GM23338 (cell line): ENCODE data around the gene GALM. TPM values are rescaled to one million over a fixed set of nuclear protein-coding genes. Genes with fewer than 3 reads are reported as not detected.

Experiments used
- ATAC-seq: fragments of 200-7000 bp; cut with Tn5 transposase; 3 replicates; pipeline ENCODE4 v1.9.1; 2020
- DNase-seq: peaks from one replicate; pipeline ENCODE4 v3.0.0-alpha.2; 2015; ENCODE audit warnings: low spot score
- H2AFZ ChIP-seq: fragments of 200-600 bp; sonication (generic); 2 replicates; pipeline ENCODE4 v1.8.0; 2016; ENCODE audit warnings: antibody characterized with exemption, mild to moderate bottlenecking, moderate library complexity
- H3F3A ChIP-seq: fragments of 200-600 bp; sonication (generic); replicated peaks from 2 replicates; pipeline ENCODE4 v1.8.0; 2017; ENCODE audit warnings: antibody characterized with exemption, mixed run types, low read depth
- H3K27ac ChIP-seq: fragments of 200-600 bp; sonication (generic); 2 replicates; pipeline ENCODE4 v1.6.1; 2016; ENCODE audit warnings: low read depth
- H3K27me3 ChIP-seq: fragments of 200-600 bp; sonication (generic); 2 replicates; pipeline ENCODE4 v1.8.0; 2016; ENCODE audit warnings: mild to moderate bottlenecking, mixed run types, moderate library complexity; ENCODE audit not compliant: insufficient read depth
- H3K36me3 ChIP-seq: fragments of 200-600 bp; sonication (generic); 2 replicates; pipeline ENCODE4 v1.8.0; 2016; ENCODE audit warnings: mild to moderate bottlenecking; ENCODE audit not compliant: insufficient read depth
- H3K4me1 ChIP-seq: fragments of 200-600 bp; sonication (generic); 2 replicates; pipeline ENCODE4 v1.8.0; 2016; ENCODE audit warnings: mild to moderate bottlenecking, moderate library complexity; ENCODE audit not compliant: insufficient read depth
- H3K4me2 ChIP-seq: fragments of 200-600 bp; sonication (generic); 2 replicates; pipeline ENCODE4 v1.7.1; 2017; ENCODE audit warnings: mixed run types
- H3K4me3 ChIP-seq: fragments of 200-600 bp; sonication (generic); 2 replicates; pipeline ENCODE4 v1.6.1; 2016; ENCODE audit warnings: mixed run types
- H3K79me2 ChIP-seq: fragments of 200-600 bp; sonication (generic); replicated peaks from 2 replicates; pipeline ENCODE4 v1.8.0; 2017; ENCODE audit warnings: mild to moderate bottlenecking; ENCODE audit not compliant: insufficient read depth
- H3K9me2 ChIP-seq: fragments of 200-600 bp; sonication (generic); 2 replicates; pipeline ENCODE4 v1.8.0; 2017; ENCODE audit not compliant: insufficient read depth
- H4K20me1 ChIP-seq: fragments of 200-600 bp; sonication (generic); replicated peaks from 2 replicates; pipeline ENCODE4 v1.8.0; 2017; ENCODE audit warnings: mild to moderate bottlenecking; ENCODE audit not compliant: insufficient read depth
- H3K27ac Mint-ChIP-seq: 2 replicates; pipeline ENCODE4 v1.8.0; 2020; ENCODE audit warnings: inconsistent platforms, mild to moderate bottlenecking, moderate library complexity, mixed read lengths
- H3K27me3 Mint-ChIP-seq: 3 replicates; pipeline ENCODE4 v1.8.0; 2022; ENCODE audit warnings: low read depth, mild to moderate bottlenecking, moderate library complexity, mixed read lengths, inconsistent platforms; ENCODE audit not compliant: insufficient read depth, poor library complexity
- H3K36me3 Mint-ChIP-seq: 3 replicates; pipeline ENCODE4 v1.8.0; 2021; ENCODE audit warnings: low read depth, mild to moderate bottlenecking, inconsistent platforms, moderate library complexity, mixed read lengths
- H3K4me1 Mint-ChIP-seq: 3 replicates; pipeline ENCODE4 v1.8.0; 2020; ENCODE audit warnings: mild to moderate bottlenecking, inconsistent platforms, mixed read lengths
- H3K4me3 Mint-ChIP-seq: 3 replicates; pipeline ENCODE4 v1.8.0; 2021; ENCODE audit warnings: moderate library complexity, mild to moderate bottlenecking, inconsistent platforms, mixed read lengths
- H3K9me3 Mint-ChIP-seq: 3 replicates; pipeline ENCODE4 v1.8.0; 2020; ENCODE audit warnings: moderate library complexity, mild to moderate bottlenecking, inconsistent platforms, mixed read lengths
- CTCF ChIP-seq, 2 experiments: fragments of 200-600 bp in 1 of 2; sonication (generic) in 1 of 2; conservative IDR thresholded peaks; 2 replicates each; pipeline versions ENCODE4 v1.5.1 to v1.6.1; 2016 to 2017; ENCODE audit warnings: antibody characterized with exemption in 2 of 2, low read depth in 2 of 2, mild to moderate bottlenecking in 2 of 2, moderate library complexity in 1 of 2
- ETS1 ChIP-seq: IDR thresholded peaks from 2 replicates; pipeline ENCODE4 v1.6.1; 2016; ENCODE audit warnings: antibody characterized with exemption
- EZH2 ChIP-seq: fragments of 200-600 bp; sonication (generic); IDR thresholded peaks from one replicate; pipeline ENCODE4 v1.8.0; 2017; ENCODE audit warnings: antibody characterized with exemption, mild to moderate bottlenecking, low read depth; ENCODE audit not compliant: unreplicated experiment
- NANOG ChIP-seq: IDR thresholded peaks from 2 replicates; pipeline ENCODE4 v1.6.1; 2016; ENCODE audit warnings: antibody characterized with exemption, borderline replicate concordance
- POLR2AphosphoS5 ChIP-seq: IDR thresholded peaks from 2 replicates; pipeline ENCODE4 v1.6.1; 2016; ENCODE audit warnings: antibody characterized with exemption, low read depth
- REST ChIP-seq: IDR thresholded peaks from one replicate; pipeline ENCODE4 v1.6.1; 2018; ENCODE audit warnings: antibody characterized with exemption; ENCODE audit not compliant: unreplicated experiment
- STAT1 ChIP-seq: IDR thresholded peaks from one replicate; pipeline ENCODE4 v1.6.1; 2016; ENCODE audit warnings: antibody characterized with exemption; ENCODE audit not compliant: unreplicated experiment
- ZNF331 ChIP-seq: fragments of 250-450 bp; sonication (Bioruptor Pico); IDR thresholded peaks from 2 replicates; pipeline ENCODE4 v1.5.0; 2020; ENCODE audit warnings: low read depth, mild to moderate bottlenecking, moderate library complexity
- ZNF462 ChIP-seq: fragments of 250-450 bp; sonication (Bioruptor Pico); IDR thresholded peaks from 2 replicates; pipeline ENCODE4 v1.5.0; 2020; ENCODE audit warnings: mild to moderate bottlenecking, moderate library complexity
- polyA plus RNA-seq: library from polyadenylated mRNA; unstranded; fragments of >200 nt; fragmentation: Nextera tagmentation; extraction: Ambion mirVana; gene quantifications from 2 replicates; pipeline ENCODE4 v1.2.1, GENCODE V29; 2016
- total RNA-seq: library from RNA; depleted of rRNA; stranded (reverse); fragments of >200 nt; shearing (Covaris generic); gene quantifications from 2 replicates; pipeline ENCODE4 v1.2.3, GENCODE V29; 2014

GALM gene
- total and polyA plus RNA-seq, 2 experiments from 2014 or later = 9.3 to 21.6 TPM

- Mint-ChIP-seq H3K36me3 (peaks cover 22% of the 10 kb centered on the region), H3K27ac (no peak overlapping the region), H3K9me3 (peaks cover 11% of the 10 kb centered on the region; the same call in 2 of the 3 replicates), H3K4me1 (peaks cover 13% of the 10 kb centered on the region), H3K4me3 (no peak overlapping the region), H3K27me3 (peaks cover 22% of the 10 kb centered on the region)
- peaks cover 11% of the 10 kb centered on the region for H3K4me1 ChIP-seq
- TF ChIP-seq POLR2AphosphoS5 = no peak
- TF ChIP-seq STAT1 = no peak
- no peak for TF ChIP-seq ZNF462 (CRISPR knock-in tag)
- no peak for TF ChIP-seq ETS1
- no peak for TF ChIP-seq ZNF331 (CRISPR knock-in tag)
- no peak for TF ChIP-seq NANOG
- TF ChIP-seq EZH2 = no peak
- TF ChIP-seq REST = no peak
- TF ChIP-seq CTCF (conservative IDR thresholded peaks at IDR 0.05; ENCODE audit: low read depth in 2 of 2) = no peak
- peaks cover 14% of the 10 kb centered on the region; the same call in 1 of the 2 replicates for H3F3A ChIP-seq
- DNase-seq (no peak), ATAC-seq (no peak)
- H3K27ac ChIP-seq = no peak overlapping the region
- no peak overlapping the region for H2AFZ ChIP-seq
- H3K4me2 ChIP-seq = no peak overlapping the region
- peaks cover 21% of the 10 kb centered on the region for H3K79me2 ChIP-seq
- H4K20me1 ChIP-seq = peaks cover 12% of the 10 kb centered on the region
- H3K36me3 ChIP-seq = peaks cover 10% of the 10 kb centered on the region
- H3K27me3 ChIP-seq = no peaks in the 10 kb centered on the region
- no peaks in the 10 kb centered on the region for H3K9me2 ChIP-seq
- no peak overlapping the region for H3K4me3 ChIP-seq
These were observed 88.1 kb downstream of the GALM start for GRCh38 chr2:38754049-38754448.
